ENCODE results near the gene PDE6B.

The PDE6B gene

GRCh38 chr4:675036-675882 is 49.9 kb downstream of the PDE6B start:
- DNase-seq, result no peak

GRCh38 chr4:675980-676870 is 50.9 kb downstream of the PDE6B start:
- no peak for DNase-seq

GRCh38 chr4:676871-677235 is 51.5 kb downstream of the PDE6B start:
- DNase-seq, result no peak

GRCh38 chr4:677431-678293 is 52.3 kb downstream of the PDE6B start:
- DNase-seq, result no peak

GRCh38 chr4:678331-679103 is 53.1 kb downstream of the PDE6B start:
- DNase-seq, result no peak

GRCh38 chr4:679104-679481 is 53.7 kb downstream of the PDE6B start:
- DNase-seq, result no peak

GRCh38 chr4:679629-680028 is 54.3 kb downstream of the PDE6B start:
- no peak for DNase-seq

GRCh38 chr4:680091-680490 is 54.7 kb downstream of the PDE6B start:
- DNase-seq, result no peak

GRCh38 chr4:680551-680927 is 55.2 kb downstream of the PDE6B start:
- no peak for DNase-seq

- no peak for DNase-seq
These were observed 55.7 kb downstream of the PDE6B start for GRCh38 chr4:680928-681645.

- no peak for DNase-seq
These were observed 56.5 kb downstream of the PDE6B start for GRCh38 chr4:681736-682451.

GRCh38 chr4:682490-683172 is 57.3 kb downstream of the PDE6B start:
- DNase-seq, result no peak

- no peak for DNase-seq
These were observed 58.0 kb downstream of the PDE6B start for GRCh38 chr4:683247-683897.

GRCh38 chr4:683982-684622 is 58.7 kb downstream of the PDE6B start:
- peak; percentile 44 for DNase-seq

GRCh38 chr4:684623-685327 is 59.4 kb downstream of the PDE6B start:
- peak; percentile 40 for DNase-seq

GRCh38 chr4:685679-686412 is 60.5 kb downstream of the PDE6B start:
- DNase-seq, result no peak

- DNase-seq, result no peak
These were observed 61.2 kb downstream of the PDE6B start for GRCh38 chr4:686413-687040.
